ACHN (cell line): ENCODE results near the gene REXO5.
A peak's percentile ranks its signal among the peaks of the same experiment; 100 is the strongest.
"Not testable (repeated sequence)": the region's sequence is repeated elsewhere in the genome, so short reads cannot be mapped to it uniquely, and the experiment has no call there.

ENCODE experiments used
- DNase-seq: peaks from one replicate; pipeline ENCODE4 v3.0.0-alpha.2; 2015
- in situ Hi-C: cut with HindIII; loops from 2 replicates; pipeline ENCODE4 v1.10.0; 2017; ENCODE audit warnings: low sequenced_read_pairs, low pct_ligation_motif_present, low pct_unique_long_range_greater_than_20kb

Gene REXO5

GRCh38 chr16:20806168-20807050 is at the start of gene REXO5, which contains the start of gene ERI2:
TSS of gene REXO5 (plus strand) at chr16:20806527. CDS start at chr16:20806954, 427 bp downstream.
TSS of gene ERI2 (minus strand) at chr16:20806472. CDS start at chr16:20806430, 42 bp downstream.
- in situ Hi-C loops: no loop called here

GRCh38 chr16:20760346-20760745 is 46.0 kb upstream of the REXO5 start:
- in situ Hi-C loops: no loop called here
- DNase-seq: no peak

More at GRCh38 chr16:20806168-20807050, at the start of gene REXO5, which contains the start of gene ERI2:
- peak; percentile 99 for DNase-seq

GRCh38 chr16:20761175-20761574 is 45.2 kb upstream of the REXO5 start:
- no peak for DNase-seq
- in situ Hi-C loops: no loop called here

DNA sequence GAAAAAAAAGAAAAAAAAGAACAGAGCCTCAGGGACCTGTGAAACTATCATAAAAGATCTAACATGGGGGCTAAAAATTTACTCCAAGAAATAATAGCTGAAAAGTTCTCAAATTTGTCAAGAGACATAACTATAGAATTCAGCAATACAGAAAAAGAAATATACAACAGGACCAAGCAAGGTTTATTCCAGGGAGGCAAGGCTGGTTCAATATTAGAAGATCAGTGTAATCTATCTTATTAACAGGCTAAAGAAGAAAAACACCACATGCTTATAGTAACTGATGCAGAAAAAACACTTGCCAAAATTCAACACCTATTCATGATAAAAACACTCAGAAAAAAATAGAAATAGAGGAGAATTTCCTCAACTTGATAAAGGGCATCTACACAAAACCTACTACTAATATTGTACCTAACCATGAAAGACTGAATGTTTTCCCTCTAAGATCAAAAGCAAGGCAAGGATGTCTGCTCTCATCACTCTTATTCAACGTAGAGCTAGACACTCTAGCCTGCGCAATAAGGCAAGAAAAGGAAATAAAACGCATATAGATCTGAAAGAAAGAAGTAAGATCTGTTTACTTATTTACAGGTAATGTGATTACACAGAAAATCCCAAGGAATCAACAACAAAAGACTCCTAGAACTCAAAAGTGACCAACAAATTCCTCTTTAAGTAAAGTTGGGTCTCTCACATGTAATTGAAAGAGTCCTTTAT is 43.8 kb upstream of the REXO5 start:
- DNase-seq: no peak
- in situ Hi-C loops: no loop called here

GRCh38 chr16:20763461-20764232 is 42.7 kb upstream of the REXO5 start, which contains the start of gene ACSM3:
TSS of gene ACSM3 (plus strand) at chr16:20764014. CDS start at chr16:20770035, 6,021 bp downstream.
- peak; percentile 99 for DNase-seq
- in situ Hi-C loops: no loop called here

DNA sequence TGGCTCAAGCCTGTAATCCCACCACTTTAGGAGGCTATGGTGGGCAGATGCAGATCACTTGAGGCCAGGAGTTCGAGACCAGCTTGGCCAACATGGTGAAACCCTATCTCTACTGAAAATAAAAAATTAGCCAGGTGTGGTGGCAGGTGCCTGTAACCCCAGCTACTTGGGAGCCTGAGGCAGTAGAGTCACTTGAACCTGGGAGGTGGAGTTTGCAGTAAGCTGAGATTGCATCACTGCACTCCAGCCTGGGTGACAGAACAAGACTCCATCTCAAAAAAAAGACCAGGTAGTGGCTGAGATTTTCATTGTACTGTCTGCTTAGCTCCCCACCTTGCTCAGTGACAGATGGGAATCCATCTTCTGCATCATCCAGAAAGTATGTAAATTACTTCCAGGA is 41.9 kb upstream of the REXO5 start:
- DNase-seq, in situ Hi-C loops: not testable (repeated sequence)

- in situ Hi-C loops: no loop called here
- DNase-seq: no peak
These were observed 40.6 kb upstream of the REXO5 start for GRCh38 chr16:20765732-20766131.

DNA sequence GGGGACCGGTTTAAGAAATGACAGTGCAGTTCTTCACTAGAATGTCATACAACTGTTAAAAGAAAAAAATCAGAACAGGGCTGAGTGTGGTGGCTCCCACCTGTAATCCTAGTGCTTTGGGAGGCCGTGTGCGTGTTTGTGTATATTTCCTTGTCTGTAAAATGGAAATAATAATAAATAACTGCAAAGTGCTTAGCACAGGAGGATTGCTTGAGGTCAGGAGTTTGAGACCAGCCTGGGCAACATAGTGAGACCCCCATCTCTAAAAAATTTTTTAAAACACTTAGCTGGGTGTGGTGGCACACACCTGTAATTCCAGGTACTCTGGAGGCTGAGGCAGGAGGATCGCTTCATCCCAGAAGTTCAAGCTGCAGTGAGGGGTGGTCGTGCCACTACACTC is 40.0 kb upstream of the REXO5 start:
- in situ Hi-C loops: no loop called here
- no peak for DNase-seq

GRCh38 chr16:20767577-20767976 is 38.8 kb upstream of the REXO5 start:
- no peak for DNase-seq
- in situ Hi-C loops: no loop called here

DNA sequence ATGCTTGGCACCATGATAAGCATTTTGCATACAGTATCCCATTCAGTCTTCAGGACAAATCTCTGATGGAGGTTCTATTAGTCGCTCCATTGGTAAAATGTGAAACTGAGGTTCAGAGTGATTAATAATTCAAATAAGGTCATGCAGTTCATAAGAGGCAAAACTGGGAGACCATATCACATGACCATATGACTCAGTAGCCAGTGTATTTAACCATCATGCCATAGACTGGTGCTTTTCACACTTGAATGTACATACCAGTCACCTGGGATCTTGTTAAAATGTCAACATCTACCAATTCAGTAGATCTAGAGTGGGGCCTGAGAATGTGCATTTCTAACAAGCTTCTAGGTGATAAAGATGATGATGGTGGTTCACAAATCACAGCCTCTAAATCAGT is 38.2 kb upstream of the REXO5 start:
- DNase-seq: peak; percentile 38
- in situ Hi-C loops: no loop called here

GRCh38 chr16:20768818-20769217 is 37.5 kb upstream of the REXO5 start:
- in situ Hi-C loops: no loop called here
- DNase-seq: no peak

GRCh38 chr16:20773679-20774078 is 32.6 kb upstream of the REXO5 start:
- no peak for DNase-seq
- in situ Hi-C loops: no loop called here

DNA sequence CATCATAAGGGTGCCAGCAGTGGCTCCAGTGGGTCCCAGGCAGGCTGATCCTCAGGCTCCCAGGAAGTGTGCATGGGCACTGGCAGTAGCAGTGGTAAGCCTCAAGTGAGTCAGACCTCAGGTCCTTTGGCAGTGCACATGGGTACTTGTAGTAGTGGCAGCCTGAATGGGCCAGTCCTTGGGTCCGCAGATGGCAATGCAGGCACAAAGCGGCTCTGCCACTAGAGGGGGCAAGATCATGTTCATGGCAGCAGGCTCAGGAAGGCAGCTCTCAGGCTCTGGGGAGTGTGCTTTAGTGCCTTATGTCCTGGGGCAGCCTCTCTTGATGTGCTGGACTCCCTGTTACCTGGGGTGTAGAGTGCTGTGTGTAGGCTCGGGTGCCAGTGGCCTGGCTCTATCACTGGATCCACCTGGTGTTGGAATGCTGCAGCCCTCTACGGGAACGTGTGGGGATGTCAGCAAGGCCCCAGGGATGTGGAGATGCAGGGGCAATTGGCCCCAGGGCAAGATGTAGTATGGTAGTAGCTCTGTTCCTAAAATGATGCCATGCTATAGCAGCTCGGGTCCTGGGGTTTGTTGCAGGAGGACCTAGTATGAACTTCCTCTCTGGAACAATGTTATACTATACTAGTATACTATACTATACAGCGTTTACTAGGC is 31.5 kb upstream of the REXO5 start:
- in situ Hi-C loops: no loop called here
- peak; percentile 95 for DNase-seq

DNA sequence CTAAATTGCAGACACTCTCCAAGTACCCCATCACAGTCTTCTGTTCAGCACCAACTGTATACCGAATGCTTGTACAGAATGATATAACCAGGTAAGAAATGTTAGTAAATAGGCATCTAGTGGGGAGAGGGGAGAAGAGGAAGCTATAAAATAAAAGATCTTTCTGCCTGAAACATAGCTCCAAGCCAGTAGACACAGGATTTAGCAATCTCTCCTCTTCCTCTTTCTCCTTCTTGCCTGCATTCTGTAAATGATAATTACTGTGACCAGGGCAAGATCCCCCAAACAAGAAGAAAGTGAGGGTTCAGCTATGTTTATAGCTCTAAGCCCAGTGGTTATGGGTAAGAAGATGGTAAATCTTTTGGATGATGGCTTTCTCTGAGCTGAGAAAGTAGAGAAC is 24.6 kb upstream of the REXO5 start:
- in situ Hi-C loops: no loop called here
- no peak for DNase-seq

- in situ Hi-C loops: no loop called here
- no peak for DNase-seq
These were observed 23.9 kb upstream of the REXO5 start for GRCh38 chr16:20782470-20782869.

GRCh38 chr16:20784204-20784603 is 22.1 kb upstream of the REXO5 start:
- DNase-seq: no peak
- in situ Hi-C loops: no loop called here

GRCh38 chr16:20789130-20789529 is 17.2 kb upstream of the REXO5 start:
- in situ Hi-C loops: no loop called here
- no peak for DNase-seq

GRCh38 chr16:20791923-20792612 is 14.3 kb upstream of the REXO5 start:
- DNase-seq: no peak
- in situ Hi-C loops: no loop called here
